GM23338 (cell line): Measurements from ENCODE around the gene FBXL17. TPM values are rescaled to one million over a fixed set of nuclear protein-coding genes. Genes with fewer than 3 reads are reported as not detected.

Source experiments
- ATAC-seq: fragments of 200-7000 bp; cut with Tn5 transposase; 3 replicates; pipeline ENCODE4 v1.9.1; 2020
- DNase-seq: peaks from one replicate; pipeline ENCODE4 v3.0.0-alpha.2; 2015; ENCODE audit warnings: low spot score
- H2AFZ ChIP-seq: fragments of 200-600 bp; sonication (generic); 2 replicates; pipeline ENCODE4 v1.8.0; 2016; ENCODE audit warnings: antibody characterized with exemption, mild to moderate bottlenecking, moderate library complexity
- H3F3A ChIP-seq: fragments of 200-600 bp; sonication (generic); replicated peaks from 2 replicates; pipeline ENCODE4 v1.8.0; 2017; ENCODE audit warnings: antibody characterized with exemption, mixed run types, low read depth
- H3K27ac ChIP-seq: fragments of 200-600 bp; sonication (generic); 2 replicates; pipeline ENCODE4 v1.6.1; 2016; ENCODE audit warnings: low read depth
- H3K27me3 ChIP-seq: fragments of 200-600 bp; sonication (generic); 2 replicates; pipeline ENCODE4 v1.8.0; 2016; ENCODE audit warnings: mild to moderate bottlenecking, mixed run types, moderate library complexity; ENCODE audit not compliant: insufficient read depth
- H3K36me3 ChIP-seq: fragments of 200-600 bp; sonication (generic); 2 replicates; pipeline ENCODE4 v1.8.0; 2016; ENCODE audit warnings: mild to moderate bottlenecking; ENCODE audit not compliant: insufficient read depth
- H3K4me1 ChIP-seq: fragments of 200-600 bp; sonication (generic); 2 replicates; pipeline ENCODE4 v1.8.0; 2016; ENCODE audit warnings: mild to moderate bottlenecking, moderate library complexity; ENCODE audit not compliant: insufficient read depth
- H3K4me2 ChIP-seq: fragments of 200-600 bp; sonication (generic); 2 replicates; pipeline ENCODE4 v1.7.1; 2017; ENCODE audit warnings: mixed run types
- H3K4me3 ChIP-seq: fragments of 200-600 bp; sonication (generic); 2 replicates; pipeline ENCODE4 v1.6.1; 2016; ENCODE audit warnings: mixed run types
- H3K79me2 ChIP-seq: fragments of 200-600 bp; sonication (generic); replicated peaks from 2 replicates; pipeline ENCODE4 v1.8.0; 2017; ENCODE audit warnings: mild to moderate bottlenecking; ENCODE audit not compliant: insufficient read depth
- H3K9me2 ChIP-seq: fragments of 200-600 bp; sonication (generic); 2 replicates; pipeline ENCODE4 v1.8.0; 2017; ENCODE audit not compliant: insufficient read depth
- H4K20me1 ChIP-seq: fragments of 200-600 bp; sonication (generic); replicated peaks from 2 replicates; pipeline ENCODE4 v1.8.0; 2017; ENCODE audit warnings: mild to moderate bottlenecking; ENCODE audit not compliant: insufficient read depth
- H3K27ac Mint-ChIP-seq: 2 replicates; pipeline ENCODE4 v1.8.0; 2020; ENCODE audit warnings: inconsistent platforms, mild to moderate bottlenecking, moderate library complexity, mixed read lengths
- H3K27me3 Mint-ChIP-seq: 3 replicates; pipeline ENCODE4 v1.8.0; 2022; ENCODE audit warnings: low read depth, mild to moderate bottlenecking, moderate library complexity, mixed read lengths, inconsistent platforms; ENCODE audit not compliant: insufficient read depth, poor library complexity
- H3K36me3 Mint-ChIP-seq: 3 replicates; pipeline ENCODE4 v1.8.0; 2021; ENCODE audit warnings: low read depth, mild to moderate bottlenecking, inconsistent platforms, moderate library complexity, mixed read lengths
- H3K4me1 Mint-ChIP-seq: 3 replicates; pipeline ENCODE4 v1.8.0; 2020; ENCODE audit warnings: mild to moderate bottlenecking, inconsistent platforms, mixed read lengths
- H3K4me3 Mint-ChIP-seq: 3 replicates; pipeline ENCODE4 v1.8.0; 2021; ENCODE audit warnings: moderate library complexity, mild to moderate bottlenecking, inconsistent platforms, mixed read lengths
- H3K9me3 Mint-ChIP-seq: 3 replicates; pipeline ENCODE4 v1.8.0; 2020; ENCODE audit warnings: moderate library complexity, mild to moderate bottlenecking, inconsistent platforms, mixed read lengths
- CREB1 ChIP-seq: fragments of 250-450 bp; sonication (Bioruptor Pico); IDR thresholded peaks from 2 replicates; pipeline ENCODE4 v1.5.0; 2020; ENCODE audit warnings: low read depth, mild to moderate bottlenecking, moderate library complexity
- CTCF ChIP-seq, 2 experiments: fragments of 200-600 bp in 1 of 2; sonication (generic) in 1 of 2; conservative IDR thresholded peaks; 2 replicates each; pipeline versions ENCODE4 v1.5.1 to v1.6.1; 2016 to 2017; ENCODE audit warnings: antibody characterized with exemption in 2 of 2, low read depth in 2 of 2, mild to moderate bottlenecking in 2 of 2, moderate library complexity in 1 of 2
- ETS1 ChIP-seq: IDR thresholded peaks from 2 replicates; pipeline ENCODE4 v1.6.1; 2016; ENCODE audit warnings: antibody characterized with exemption
- EZH2 ChIP-seq: fragments of 200-600 bp; sonication (generic); IDR thresholded peaks from one replicate; pipeline ENCODE4 v1.8.0; 2017; ENCODE audit warnings: antibody characterized with exemption, mild to moderate bottlenecking, low read depth; ENCODE audit not compliant: unreplicated experiment
- EZH2phosphoT487 ChIP-seq: fragments of 200-600 bp; sonication (generic); IDR thresholded peaks from one replicate; pipeline ENCODE4 v1.8.1; 2018; ENCODE audit warnings: antibody characterized with exemption; ENCODE audit not compliant: unreplicated experiment
- JUNB ChIP-seq: IDR thresholded peaks from one replicate; pipeline ENCODE4 v1.6.1; 2016; ENCODE audit warnings: antibody characterized with exemption; ENCODE audit not compliant: unreplicated experiment
- NANOG ChIP-seq: IDR thresholded peaks from 2 replicates; pipeline ENCODE4 v1.6.1; 2016; ENCODE audit warnings: antibody characterized with exemption, borderline replicate concordance
- POLR2AphosphoS5 ChIP-seq: IDR thresholded peaks from 2 replicates; pipeline ENCODE4 v1.6.1; 2016; ENCODE audit warnings: antibody characterized with exemption, low read depth
- REST ChIP-seq: IDR thresholded peaks from one replicate; pipeline ENCODE4 v1.6.1; 2018; ENCODE audit warnings: antibody characterized with exemption; ENCODE audit not compliant: unreplicated experiment
- STAT1 ChIP-seq: IDR thresholded peaks from one replicate; pipeline ENCODE4 v1.6.1; 2016; ENCODE audit warnings: antibody characterized with exemption; ENCODE audit not compliant: unreplicated experiment
- ZNF114 ChIP-seq: fragments of 250-450 bp; sonication (Bioruptor Pico); IDR thresholded peaks from 2 replicates; pipeline ENCODE4 v1.5.0; 2020; ENCODE audit warnings: mild to moderate bottlenecking, moderate library complexity
- ZNF331 ChIP-seq: fragments of 250-450 bp; sonication (Bioruptor Pico); IDR thresholded peaks from 2 replicates; pipeline ENCODE4 v1.5.0; 2020; ENCODE audit warnings: low read depth, mild to moderate bottlenecking, moderate library complexity
- ZNF462 ChIP-seq: fragments of 250-450 bp; sonication (Bioruptor Pico); IDR thresholded peaks from 2 replicates; pipeline ENCODE4 v1.5.0; 2020; ENCODE audit warnings: mild to moderate bottlenecking, moderate library complexity
- polyA plus RNA-seq: library from polyadenylated mRNA; unstranded; fragments of >200 nt; fragmentation: Nextera tagmentation; extraction: Ambion mirVana; gene quantifications from 2 replicates; pipeline ENCODE4 v1.2.1, GENCODE V29; 2016
- total RNA-seq: library from RNA; depleted of rRNA; stranded (reverse); fragments of >200 nt; shearing (Covaris generic); gene quantifications from 2 replicates; pipeline ENCODE4 v1.2.3, GENCODE V29; 2014

FBXL17 gene
- total and polyA plus RNA-seq, 2 experiments from 2014 or later, result 2.0 to 2.7 TPM

GRCh38 chr5:108028412-108028811 is 353.5 kb downstream of the FBXL17 start:
- DNase-seq (peak; percentile 28), ATAC-seq (peak; percentile 70)
- Histone ChIP-seq H3K36me3 (no peaks in the 10 kb centered on the region), H3K79me2 (no peaks in the 10 kb centered on the region), H3F3A (no peaks in the 10 kb centered on the region), H3K4me2 (no peak overlapping the region), H3K4me3 (no peak overlapping the region), H3K27me3 (no peaks in the 10 kb centered on the region), H4K20me1 (no peaks in the 10 kb centered on the region), H3K27ac (no peak overlapping the region), H2AFZ (no peak overlapping the region), H3K4me1 (no peaks in the 10 kb centered on the region), H3K9me2 (no peaks in the 10 kb centered on the region)
- Mint-ChIP-seq H3K9me3 (no peaks in the 10 kb centered on the region), H3K4me1 (peaks cover 4% of the 10 kb centered on the region; the same call in 2 of the 3 replicates), H3K27me3 (no peaks in the 10 kb centered on the region), H3K36me3 (no peaks in the 10 kb centered on the region), H3K27ac (no peak overlapping the region; the same call in 1 of the 2 replicates), H3K4me3 (no peak overlapping the region)
- TF ChIP-seq JUNB (no peak), EZH2 (no peak), CREB1 (CRISPR knock-in tag) (no peak), CTCF (conservative IDR thresholded peaks at IDR 0.05; ENCODE audit: low read depth in 2 of 2) (no peak), REST (no peak), NANOG (no peak), EZH2phosphoT487 (no peak), POLR2AphosphoS5 (no peak), ZNF331 (CRISPR knock-in tag) (no peak), STAT1 (no peak), ZNF114 (CRISPR knock-in tag) (no peak), ZNF462 (CRISPR knock-in tag) (no peak), ETS1 (no peak)
